ENCODE measurements around the gene CASP8AP2. TPM values are rescaled to one million over a fixed set of nuclear protein-coding genes. Genes with fewer than 3 reads are reported as not detected.

The CASP8AP2 gene
- total and polyA plus RNA-seq, 8 donors: 3.0 to 9.3 (median 5.1) TPM

DNA sequence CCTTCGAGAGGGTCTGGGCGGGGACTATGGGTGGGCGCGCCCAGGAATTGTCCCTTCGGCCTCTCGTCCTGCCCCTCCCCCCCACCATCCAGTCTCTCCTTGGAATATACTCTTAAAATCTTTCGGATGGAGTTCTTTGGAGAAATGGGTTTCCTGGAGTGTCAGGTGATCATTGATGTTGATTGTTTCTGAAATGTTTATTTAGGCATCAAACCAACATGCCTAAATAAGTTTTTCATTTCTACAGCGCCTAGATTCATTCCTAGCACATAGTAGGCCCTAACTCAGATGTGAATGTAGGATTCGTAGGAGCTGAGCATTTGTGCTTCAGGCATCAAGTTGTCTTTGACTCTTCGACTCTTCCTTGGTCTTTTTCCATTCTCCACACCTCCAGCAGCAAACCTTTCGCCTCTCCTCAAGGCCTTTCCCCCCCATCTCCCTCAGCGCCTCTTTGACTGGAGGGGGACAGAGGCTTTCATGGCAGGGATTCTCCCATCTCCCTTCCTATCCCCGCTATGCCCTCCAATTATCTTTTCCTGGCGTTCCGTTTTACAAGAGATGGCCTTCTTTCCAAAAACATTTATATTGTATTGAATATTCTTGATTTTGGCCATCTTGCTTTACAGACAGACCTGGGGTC lies 610 bp downstream of the CASP8AP2 start:
- H3K27ac ChIP-seq: peak overlapping the region in 3 of 4 donors; percentile 39 to 67 (median 53)

DNA sequence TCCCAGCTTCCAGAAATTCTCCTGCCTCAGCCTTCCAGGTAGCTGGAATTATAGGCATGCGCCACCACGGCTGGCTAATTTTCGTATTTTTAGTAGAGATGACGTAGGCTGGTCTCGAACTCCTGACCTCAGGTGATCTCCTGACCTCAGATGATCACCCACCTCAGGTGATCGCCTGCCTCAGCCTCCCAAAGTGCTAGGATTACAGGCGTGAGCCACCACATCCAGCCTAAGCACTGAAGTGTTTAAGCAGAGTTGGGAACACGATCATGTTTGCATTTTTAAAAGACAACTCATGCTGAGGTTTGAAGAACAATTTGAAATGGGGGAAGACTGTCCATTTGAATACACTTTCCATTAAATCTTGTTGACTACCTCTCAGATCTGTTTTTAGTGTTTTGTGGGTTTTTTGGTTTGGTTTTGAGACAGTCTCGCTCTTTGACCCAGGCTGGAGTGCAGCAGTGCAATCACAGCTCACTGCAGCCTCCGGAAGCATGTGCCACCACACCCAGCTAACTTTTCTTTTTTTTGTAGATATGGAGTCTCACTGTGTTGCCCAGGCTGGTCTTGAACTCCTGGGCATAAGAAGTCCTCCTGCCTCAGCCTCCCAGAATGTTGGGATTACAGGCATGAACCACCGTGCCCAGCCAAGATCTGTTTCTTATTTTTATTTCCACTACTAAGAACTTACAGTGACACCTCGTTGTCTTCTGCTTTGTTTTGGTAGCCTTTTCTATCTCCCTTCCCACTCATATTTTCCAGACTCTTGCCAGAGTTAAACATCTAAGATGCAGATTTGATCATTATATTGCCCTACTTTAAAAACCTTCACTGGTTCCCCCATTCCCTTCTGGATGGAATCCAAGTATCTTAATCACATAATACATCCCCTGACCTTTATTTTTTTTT lies 5.5 kb downstream of the CASP8AP2 start:
- Histone ChIP-seq H3K27me3 (no peaks in the 10 kb centered on the region), H3K9me3 (no peaks in the 10 kb centered on the region), H3K4me1 (peaks cover 0 to 10% (median 0%) of the 10 kb centered on the region in 3 donors), H3K36me3 (no peaks in the 10 kb centered on the region), H3K27ac (no peak overlapping the region), H3K4me3 (no peak overlapping the region)
- DNase-seq (no peak), ATAC-seq (no peak), FAIRE-seq (no peak)
- 91 to 92% methylated on average over 12 of the region's 12 CpGs for WGBS, 2 donors
- intact Hi-C loops (cut with DNase I): no loop called here
- TF ChIP-seq, protein P1, sequence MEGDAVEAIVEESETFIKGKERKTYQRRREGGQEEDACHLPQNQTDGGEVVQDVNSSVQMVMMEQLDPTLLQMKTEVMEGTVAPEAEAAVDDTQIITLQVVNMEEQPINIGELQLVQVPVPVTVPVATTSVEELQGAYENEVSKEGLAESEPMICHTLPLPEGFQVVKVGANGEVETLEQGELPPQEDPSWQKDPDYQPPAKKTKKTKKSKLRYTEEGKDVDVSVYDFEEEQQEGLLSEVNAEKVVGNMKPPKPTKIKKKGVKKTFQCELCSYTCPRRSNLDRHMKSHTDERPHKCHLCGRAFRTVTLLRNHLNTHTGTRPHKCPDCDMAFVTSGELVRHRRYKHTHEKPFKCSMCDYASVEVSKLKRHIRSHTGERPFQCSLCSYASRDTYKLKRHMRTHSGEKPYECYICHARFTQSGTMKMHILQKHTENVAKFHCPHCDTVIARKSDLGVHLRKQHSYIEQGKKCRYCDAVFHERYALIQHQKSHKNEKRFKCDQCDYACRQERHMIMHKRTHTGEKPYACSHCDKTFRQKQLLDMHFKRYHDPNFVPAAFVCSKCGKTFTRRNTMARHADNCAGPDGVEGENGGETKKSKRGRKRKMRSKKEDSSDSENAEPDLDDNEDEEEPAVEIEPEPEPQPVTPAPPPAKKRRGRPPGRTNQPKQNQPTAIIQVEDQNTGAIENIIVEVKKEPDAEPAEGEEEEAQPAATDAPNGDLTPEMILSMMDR (IDR thresholded peaks at IDR 0.05): no peak

More for the DNA sequence above, 610 bp downstream of the CASP8AP2 start:
- FAIRE-seq: no peak
- intact Hi-C loops (cut with DNase I): no loop called here
- H3K27me3 ChIP-seq: no peaks in the 10 kb centered on the region
- 7 to 8% methylated on average over 15 of the region's 15 CpGs for WGBS, 2 donors
- H3K9me3 ChIP-seq: no peaks in the 10 kb centered on the region
- no peak for ATAC-seq
- no peak for DNase-seq
- peak overlapping the region; percentile 47 to 90 (median 81) for H3K4me3 ChIP-seq
- H3K36me3 ChIP-seq: no peaks in the 10 kb centered on the region
- H3K4me1 ChIP-seq: peaks cover 0 to 10% (median 0%) of the 10 kb centered on the region in 3 donors
- TF ChIP-seq, protein P1 (IDR thresholded peaks at IDR 0.05): no peak

DNA sequence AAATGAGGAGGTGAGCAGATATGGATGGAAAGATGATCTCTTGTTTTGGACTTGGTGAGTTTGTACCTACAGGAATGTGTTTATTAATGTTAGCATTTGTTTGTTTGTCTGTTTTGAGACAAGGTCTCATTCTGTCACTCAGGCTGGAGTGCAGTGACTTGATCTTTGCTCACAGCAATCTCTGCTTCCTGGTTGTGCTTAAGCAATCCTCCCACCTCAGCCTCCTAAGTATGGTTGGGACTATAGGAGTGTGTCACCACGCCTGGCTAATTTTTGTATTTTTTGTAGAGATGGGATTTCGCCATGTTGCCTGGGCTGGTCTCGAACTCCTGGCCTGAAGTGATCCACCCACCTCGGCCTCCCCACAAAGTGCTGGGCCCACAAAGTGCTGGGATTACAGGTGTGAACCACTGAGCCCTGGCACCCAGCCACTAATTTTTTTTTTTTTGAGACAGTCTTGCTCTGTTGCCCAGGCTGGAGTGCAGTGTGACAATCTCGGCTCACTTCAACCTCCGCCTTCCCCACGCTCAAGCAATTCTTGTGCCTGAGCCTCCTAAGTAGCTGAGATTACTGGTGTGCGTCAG lies 7.1 kb downstream of the CASP8AP2 start:
- FAIRE-seq (no peak), ATAC-seq (no peak), DNase-seq (no peak)
- H3K27me3 ChIP-seq: no peaks in the 10 kb centered on the region
- 96 to 97% methylated on average over 8 of the region's 8 CpGs for WGBS, 2 donors
- TF ChIP-seq, protein P1 (IDR thresholded peaks at IDR 0.05): no peak
- H3K27ac ChIP-seq: no peak overlapping the region
- H3K36me3 ChIP-seq: no peaks in the 10 kb centered on the region
- intact Hi-C loops (cut with DNase I): no loop called here
- H3K4me1 ChIP-seq: no peaks in the 10 kb centered on the region
- H3K4me3 ChIP-seq: no peak overlapping the region
- H3K9me3 ChIP-seq: no peaks in the 10 kb centered on the region

DNA sequence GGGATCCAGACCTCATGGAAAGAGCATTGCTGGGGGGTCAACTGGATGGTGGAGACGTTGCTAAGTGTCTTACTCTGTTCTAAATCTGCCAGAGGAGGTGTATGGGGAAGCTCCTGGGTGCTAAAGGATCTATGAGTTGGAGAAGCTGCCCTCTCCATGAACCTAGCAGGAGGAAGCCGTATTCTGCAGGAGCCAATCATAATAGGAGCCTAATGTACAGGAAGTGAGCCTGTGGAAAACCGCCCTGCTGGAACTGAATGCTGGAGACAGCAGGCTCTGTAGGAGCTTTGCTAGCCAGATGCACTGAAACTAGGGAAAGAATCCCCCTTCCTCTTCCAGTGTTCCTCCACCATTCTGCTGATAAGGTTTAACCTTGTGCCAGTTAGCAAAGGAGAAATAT lies 10.9 kb downstream of the CASP8AP2 start:
- intact Hi-C loops (cut with DNase I): no loop called here
- FAIRE-seq: no peak
- DNase-seq: no peak

More for the DNA sequence above, 10.9 kb downstream of the CASP8AP2 start:
- TF ChIP-seq, protein P1 (IDR thresholded peaks at IDR 0.05): no peak
- Histone ChIP-seq H3K9me3 (no peaks in the 10 kb centered on the region), H3K4me1 (no peaks in the 10 kb centered on the region), H3K27me3 (no peaks in the 10 kb centered on the region), H3K27ac (no peak overlapping the region), H3K36me3 (no peaks in the 10 kb centered on the region), H3K4me3 (no peak overlapping the region)
- WGBS, 2 donors: 84 to 89% methylated on average over 3 of the region's 3 CpGs
- peak in 2 of 4 donors; percentile 21 to 25 for ATAC-seq
